GM18517 (cell line): ENCODE measurements around the gene CTU2.
A peak's percentile ranks its signal among the peaks of the same experiment; 100 is the strongest.

ENCODE experiments used
- ATAC-seq: cut with Tn5 transposase; IDR thresholded peaks from one replicate; pipeline ENCODE4 v1.9.1; 2021; ENCODE audit warnings: mild to moderate bottlenecking, moderate library complexity; ENCODE audit not compliant: unreplicated experiment

Gene CTU2

DNA sequence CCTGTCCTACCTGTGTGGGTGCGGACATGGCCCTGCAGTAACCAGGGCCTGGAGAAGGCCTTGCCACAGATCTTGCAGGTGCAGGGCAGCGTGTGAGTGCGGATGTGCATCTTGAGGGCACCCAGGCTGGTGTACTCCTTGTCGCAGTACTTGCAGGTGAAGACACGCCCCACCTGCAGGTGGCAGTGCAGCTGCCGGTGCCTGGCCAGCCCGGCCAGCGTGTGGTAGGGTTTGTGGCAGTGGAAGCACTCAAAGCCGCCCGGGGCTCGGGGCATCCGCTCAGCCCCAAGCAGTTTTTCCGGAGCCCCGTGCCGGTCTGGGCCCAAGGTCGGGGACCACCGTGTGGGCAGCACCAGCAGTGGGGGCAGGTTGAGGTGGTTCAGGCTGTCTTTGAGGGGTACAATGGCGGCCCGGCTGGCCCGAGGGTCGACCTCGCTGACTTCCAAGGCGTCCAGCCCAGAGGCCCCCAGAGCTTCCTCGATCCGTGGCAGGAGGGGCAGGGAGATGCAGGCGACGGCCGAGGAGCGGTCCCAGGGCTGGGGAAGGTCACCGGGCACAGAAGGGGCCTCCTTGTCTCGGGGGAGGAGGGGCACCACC, 25.1 kb upstream of the CTU2 start:
- ATAC-seq: no peak

GRCh38 chr16:88681709-88682451, 24.4 kb upstream of the CTU2 start:
- ATAC-seq: peak; percentile 73

- no peak for ATAC-seq
Observed at GRCh38 chr16:88684569-88685155, 21.6 kb upstream of the CTU2 start.

DNA sequence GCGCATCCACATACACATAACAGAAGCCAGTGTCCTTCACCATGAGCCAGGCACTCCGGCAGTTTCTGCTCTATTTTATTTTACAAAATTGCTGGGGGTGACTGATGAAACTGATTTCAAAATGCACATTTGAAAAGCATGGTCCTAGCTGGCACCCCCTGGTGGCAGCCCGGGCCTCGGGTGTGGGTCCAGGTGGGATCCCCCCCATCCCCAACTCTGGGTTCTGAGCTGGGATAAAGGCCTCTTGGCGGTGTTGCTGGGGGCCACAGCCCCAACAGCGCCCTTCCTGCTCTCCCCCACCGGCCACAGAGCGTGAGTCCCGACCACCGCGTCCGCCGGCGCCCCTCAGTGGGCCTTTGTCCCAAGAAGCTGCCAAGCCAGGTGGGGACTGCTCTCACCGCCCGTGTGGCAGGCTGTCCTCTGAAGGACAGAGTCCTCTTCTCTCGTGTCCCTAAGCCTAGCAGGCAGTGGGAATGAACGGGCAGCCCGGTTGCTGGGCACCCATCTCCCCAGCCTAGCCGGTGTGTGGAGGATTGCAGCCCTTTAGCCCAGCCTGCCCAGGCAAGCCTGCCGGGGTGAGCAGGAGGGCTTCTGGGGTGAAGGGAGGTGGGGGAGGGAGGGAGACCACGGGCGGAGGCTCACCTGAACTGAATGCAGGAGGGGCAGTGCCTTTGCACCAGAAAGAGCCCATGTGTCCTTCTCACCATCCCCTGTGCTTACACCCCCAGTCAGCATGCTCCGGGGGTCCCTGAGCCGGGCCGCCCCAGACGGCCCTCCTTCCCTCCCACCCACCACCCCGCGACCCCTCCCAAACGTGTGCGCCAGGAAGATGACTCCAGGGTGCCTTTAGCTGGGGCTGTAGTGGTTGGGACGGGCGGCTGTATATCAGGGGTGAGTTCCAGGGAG, 20.9 kb upstream of the CTU2 start:
- no peak for ATAC-seq

GRCh38 chr16:88686062-88686438, 20.3 kb upstream of the CTU2 start:
- ATAC-seq: no peak

GRCh38 chr16:88686439-88687253, 19.7 kb upstream of the CTU2 start, which contains the start of gene SNAI3:
TSS of gene SNAI3 (minus strand) at chr16:88686507. CDS start at chr16:88686406, 101 bp downstream.
- ATAC-seq: peak; percentile 64

DNA sequence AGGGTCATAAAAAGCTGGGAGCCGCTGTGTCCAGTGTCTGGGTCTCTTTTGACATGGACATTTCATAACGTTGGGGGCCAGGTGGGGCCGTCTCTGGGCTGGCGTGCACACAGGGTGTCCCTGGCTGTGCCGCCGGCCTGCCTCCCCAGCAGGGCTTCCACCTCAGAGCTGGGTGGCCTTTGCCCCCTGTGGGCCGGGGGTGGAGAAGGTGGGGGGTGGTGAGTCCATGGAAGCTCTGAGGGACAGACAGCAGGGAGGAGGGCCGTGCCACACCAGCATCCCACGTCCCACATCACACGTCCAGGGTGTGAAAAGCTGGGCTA, 19.1 kb upstream of the CTU2 start:
- no peak for ATAC-seq

GRCh38 chr16:88687676-88688012, 18.7 kb upstream of the CTU2 start:
- no peak for ATAC-seq

GRCh38 chr16:88688013-88688778, 18.1 kb upstream of the CTU2 start:
- no peak for ATAC-seq

GRCh38 chr16:88690341-88691128, 15.8 kb upstream of the CTU2 start:
- no peak for ATAC-seq

DNA sequence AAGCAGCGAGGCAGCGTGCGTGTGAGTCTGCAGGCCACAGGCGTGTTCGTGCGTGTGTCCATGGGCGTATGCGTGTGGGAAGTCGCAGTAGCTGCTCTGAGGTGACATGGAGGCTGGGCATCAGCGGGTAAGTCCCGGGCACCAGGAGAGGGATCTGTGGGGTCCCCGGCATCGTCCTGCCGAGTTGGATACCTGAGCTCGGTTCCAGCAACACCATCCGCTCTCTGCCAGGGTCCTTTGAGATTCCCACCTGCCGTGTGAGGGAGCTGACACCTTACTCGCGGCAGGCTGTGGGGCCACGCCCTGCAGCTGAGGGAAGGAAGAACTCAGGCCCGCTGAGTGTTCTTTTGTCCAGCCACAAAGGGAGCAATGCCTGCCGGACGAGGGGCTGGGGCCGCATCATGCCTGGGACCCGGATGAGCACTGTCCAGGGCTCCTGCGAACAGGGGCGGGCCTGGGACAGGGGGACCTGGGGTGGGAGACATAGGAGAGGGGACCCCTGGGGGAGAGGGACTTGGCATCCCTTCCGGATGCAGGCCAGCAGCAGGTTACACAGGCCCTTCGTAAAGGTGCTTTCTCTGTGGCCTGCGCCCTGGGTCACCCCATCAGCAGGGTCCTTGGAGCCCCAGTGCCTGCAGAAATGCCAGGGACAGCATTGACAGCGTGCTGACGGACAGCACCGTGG, 15.0 kb upstream of the CTU2 start:
- ATAC-seq: no peak

GRCh38 chr16:88691924-88692560, 14.3 kb upstream of the CTU2 start:
- ATAC-seq: no peak

DNA sequence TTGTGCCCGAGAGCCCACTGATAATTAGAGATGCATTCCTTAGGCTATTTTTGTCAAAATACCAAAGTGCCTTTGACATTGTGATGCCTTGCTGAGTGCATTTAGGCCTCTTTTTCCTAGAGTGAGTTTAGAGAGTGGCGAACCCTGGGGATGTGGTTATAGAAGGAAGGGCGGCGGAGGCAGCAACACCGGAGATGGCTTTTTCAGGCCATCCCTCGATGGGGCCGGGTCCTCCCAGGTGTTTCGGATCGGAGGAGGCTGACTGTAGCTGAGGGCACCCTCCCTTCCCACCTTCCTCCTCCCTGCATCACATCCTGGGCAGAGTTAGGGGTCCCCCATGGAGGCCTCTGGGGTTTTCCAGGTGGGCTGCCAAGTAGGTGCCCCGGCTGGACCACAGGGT, 13.4 kb upstream of the CTU2 start:
- ATAC-seq: no peak

- no peak for ATAC-seq
Observed at GRCh38 chr16:88693420-88694177, 12.7 kb upstream of the CTU2 start.

DNA sequence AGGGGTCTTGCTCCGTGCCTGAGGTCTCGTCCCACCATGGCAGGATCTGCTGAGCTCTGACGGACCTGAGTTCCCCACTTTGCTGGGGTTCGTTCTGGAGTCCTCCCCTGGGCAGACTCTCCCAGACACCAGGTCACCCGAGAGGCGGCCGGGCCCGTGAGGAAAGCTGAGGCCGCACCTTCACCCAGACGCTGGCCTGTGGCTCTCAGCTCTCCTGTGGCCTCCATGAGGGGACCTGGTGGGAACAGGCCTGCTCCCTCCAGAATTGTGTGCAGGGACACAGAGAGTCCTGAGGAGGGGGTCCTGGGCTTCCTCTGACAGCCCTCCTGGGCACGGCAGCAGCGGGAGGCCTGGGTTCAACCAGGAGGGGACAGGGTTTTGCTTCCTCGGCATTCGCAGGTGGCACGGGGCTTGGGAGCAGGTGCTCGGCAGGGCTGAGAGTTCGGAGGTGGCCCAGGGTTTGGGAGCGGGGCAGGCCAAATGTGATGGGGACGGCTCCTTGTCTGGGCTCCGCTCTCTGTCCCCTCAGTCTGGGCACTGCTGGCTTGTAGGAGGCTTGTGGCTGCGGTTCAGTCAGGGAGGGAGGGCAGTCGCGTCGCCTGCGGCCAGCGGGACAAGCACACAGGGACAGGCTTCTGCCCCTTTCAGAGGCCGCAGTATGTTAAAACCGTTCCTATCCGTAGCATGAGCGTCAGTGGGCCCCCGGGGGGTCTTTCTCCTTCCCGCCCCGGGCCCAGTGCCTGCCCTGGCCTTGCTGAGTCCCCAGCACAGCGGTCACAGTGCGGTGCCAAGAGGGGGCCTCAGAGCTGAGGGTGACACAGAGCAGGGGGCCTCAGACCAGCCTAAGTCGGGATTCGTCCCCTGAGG, 11.8 kb upstream of the CTU2 start:
- ATAC-seq: no peak

GRCh38 chr16:88695218-88695617, 11.1 kb upstream of the CTU2 start:
- no peak for ATAC-seq
